GM12878 (cell line): Measurements from ENCODE around the gene CILP. TPM values are rescaled to one million over a fixed set of nuclear protein-coding genes. Genes with fewer than 3 reads are reported as not detected.

ENCODE experiments used
- BACH1 ChIP-seq: fragments of 450-650 bp; IDR thresholded peaks from 2 replicates; pipeline ENCODE4 v1.6.1; 2017; ENCODE audit warnings: mild to moderate bottlenecking, borderline replicate concordance
- BHLHE40 ChIP-seq, 2 experiments: fragments of 450-650 bp in 1 of 2; IDR thresholded peaks; 2 replicates each; pipeline ENCODE4 v1.6.1; 2011 to 2017; ENCODE audit warnings: low read depth in 2 of 2, borderline replicate concordance in 1 of 2, improper control_type of control experiment in 1 of 2, low read length in 1 of 2, mild to moderate bottlenecking in 1 of 2
- BMI1 ChIP-seq: fragments of 450-650 bp; IDR thresholded peaks from 2 replicates; pipeline ENCODE4 v1.6.1; 2016; ENCODE audit warnings: mild to moderate bottlenecking, moderate library complexity, borderline replicate concordance
- CHD1 ChIP-seq: IDR thresholded peaks from 2 replicates; pipeline ENCODE4 v1.6.1; 2012; ENCODE audit warnings: low read depth, low read length, improper control_type of control experiment
- CREB1 ChIP-seq: IDR thresholded peaks from 2 replicates; pipeline ENCODE4 v1.6.1; 2012; ENCODE audit warnings: low read depth, mild to moderate bottlenecking, inconsistent platforms
- EED ChIP-seq: sonication (generic); IDR thresholded peaks from 2 replicates; pipeline ENCODE4 v1.6.1; 2016; ENCODE audit warnings: antibody characterized with exemption, low read depth
- EP300 ChIP-seq, 2 experiments: fragments of 150-350 bp in 1 of 2; IDR thresholded peaks; 2 replicates each; pipeline ENCODE4 v1.6.1; 2011 to 2012; ENCODE audit warnings: low read depth in 2 of 2, low read length in 2 of 2, borderline replicate concordance in 1 of 2, improper control_type of control experiment in 1 of 2, inconsistent platforms in 1 of 2; ENCODE audit not compliant: control insufficient read depth in 1 of 2
- GABPA ChIP-seq: IDR thresholded peaks from 2 replicates; pipeline ENCODE4 v1.6.1; 2014; ENCODE audit warnings: antibody characterized with exemption, low read depth, mild to moderate bottlenecking, inconsistent platforms
- HDAC2 ChIP-seq: fragments of 200-600 bp; sonication (generic); IDR thresholded peaks from 2 replicates; pipeline ENCODE4 v1.6.1; 2017
- IRF4 ChIP-seq: IDR thresholded peaks from 2 replicates; pipeline ENCODE4 v1.6.1; 2011; ENCODE audit warnings: low read depth, low read length
- JUNB ChIP-seq: IDR thresholded peaks from 2 replicates; pipeline ENCODE4 v1.6.1; 2016; ENCODE audit warnings: antibody characterized with exemption, mild to moderate bottlenecking
- MYB ChIP-seq: fragments of 150-350 bp; IDR thresholded peaks from 2 replicates; pipeline ENCODE4 v1.6.1; 2014; ENCODE audit warnings: mild to moderate bottlenecking, low read depth, low read length, borderline replicate concordance
- NFYB ChIP-seq: IDR thresholded peaks from 2 replicates; pipeline ENCODE4 v1.6.1; 2011; ENCODE audit warnings: low read depth, mild to moderate bottlenecking, low read length, improper control_type of control experiment, moderate library complexity; ENCODE audit not compliant: insufficient read depth
- POLR2A ChIP-seq: IDR thresholded peaks from 2 replicates; pipeline ENCODE4 v1.6.1; 2011; ENCODE audit warnings: low read depth, mild to moderate bottlenecking, low read length
- SREBF2 ChIP-seq: IDR thresholded peaks from 2 replicates; pipeline ENCODE4 v1.6.1; 2012; ENCODE audit warnings: mild to moderate bottlenecking, low read length
- TAF1 ChIP-seq: IDR thresholded peaks from 2 replicates; pipeline ENCODE4 v1.6.1; 2011; ENCODE audit warnings: mild to moderate bottlenecking, low read depth, low read length, borderline replicate concordance
- TARDBP ChIP-seq: IDR thresholded peaks from 2 replicates; pipeline ENCODE4 v1.6.1; 2016; ENCODE audit warnings: borderline replicate concordance
- TCF3 ChIP-seq: IDR thresholded peaks from 2 replicates; pipeline ENCODE4 v1.6.1; 2012; ENCODE audit warnings: low read depth, mild to moderate bottlenecking, low read length, borderline replicate concordance; ENCODE audit not compliant: insufficient read depth
- WRNIP1 ChIP-seq: IDR thresholded peaks from 2 replicates; pipeline ENCODE4 v1.6.1; 2011; ENCODE audit warnings: low read depth, low read length, improper control_type of control experiment, borderline replicate concordance
- ZNF622 ChIP-seq: fragments of 450-650 bp; IDR thresholded peaks from 2 replicates; pipeline ENCODE4 v1.6.1; 2017; ENCODE audit warnings: mild to moderate bottlenecking, inconsistent platforms
- polyA plus RNA-seq, 11 experiments: library from polyadenylated mRNA; depleted of rRNA in 4 of 11; unstranded in 6 of 11; stranded (reverse) in 5 of 11; fragments of >200 nt; fragmentation: Nextera tagmentation in 4 of 11; fragmentation: Illumina TruSeq in 1 of 11; extraction: Ambion mirVana in 4 of 11; extraction: Trizol in 1 of 11; gene quantifications; 1 replicate in 1 of 11; 2 replicates in 10 of 11; pipeline versions ENCODE4 v1.2.1 to v1.2.3, GENCODE V29; 2011 to 2016; ENCODE audit warnings: inconsistent platforms in 2 of 11, missing spikeins in 2 of 11, low read depth in 1 of 11
- total RNA-seq, 4 experiments: library from RNA; depleted of rRNA in 3 of 4; stranded (reverse); fragments of >200 nt in 3 of 4; fragmentation: Illumina TruSeq in 1 of 4; extraction: Trizol in 1 of 4; gene quantifications; 2 replicates each; pipeline versions ENCODE4 v1.2.1 to v1.2.3, GENCODE V29; 2013 to 2021
- TF ChIP-seq, protein P1 (sequence below): fragments of 450-650 bp; IDR thresholded peaks from 2 replicates; pipeline ENCODE4 v1.6.1; 2016; ENCODE audit warnings: mild to moderate bottlenecking, moderate library complexity, borderline replicate concordance
- TF ChIP-seq, protein P2 (sequence below): IDR thresholded peaks from 2 replicates; pipeline ENCODE4 v1.6.1; 2012; ENCODE audit warnings: low read depth, low read length, improper control_type of control experiment
- TF ChIP-seq, protein P3 (sequence below): IDR thresholded peaks from 2 replicates; pipeline ENCODE4 v1.6.1; 2012; ENCODE audit warnings: low read depth, low read length, improper control_type of control experiment
- TF ChIP-seq, protein P4 (sequence below): fragments of 450-650 bp; IDR thresholded peaks from 2 replicates; pipeline ENCODE4 v1.6.1; 2017; ENCODE audit warnings: antibody characterized with exemption, mild to moderate bottlenecking, moderate library complexity

The CILP gene
- total and polyA plus RNA-seq, 10 of the 15 experiments (the other 5 are each of a cell fraction or from before 2014, with no cell fraction given), result 0.03 to 0.06 (median 0.04) TPM; not detected in 4

DNA sequence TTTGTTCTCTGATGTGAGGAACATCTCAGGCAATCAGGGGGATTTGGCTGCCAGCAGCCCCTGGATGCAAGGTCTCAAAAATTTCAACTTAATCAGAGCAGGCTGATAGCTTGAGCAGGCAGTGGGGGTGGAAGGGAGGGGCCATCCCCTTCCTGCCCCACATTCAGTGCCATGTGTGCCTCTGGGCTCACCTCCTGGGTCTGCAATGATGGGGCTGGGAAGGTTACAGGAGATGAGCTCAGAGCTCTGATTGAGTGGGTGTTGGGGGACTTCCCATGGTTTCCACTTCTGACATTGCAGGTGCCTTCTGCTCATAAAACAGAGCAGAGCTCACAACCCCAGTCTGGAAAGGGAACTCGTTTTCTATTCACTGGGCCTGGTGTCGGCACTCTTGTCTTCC lies 38.4 kb upstream of the CILP start (continued):
- TF ChIP-seq, protein P1, sequence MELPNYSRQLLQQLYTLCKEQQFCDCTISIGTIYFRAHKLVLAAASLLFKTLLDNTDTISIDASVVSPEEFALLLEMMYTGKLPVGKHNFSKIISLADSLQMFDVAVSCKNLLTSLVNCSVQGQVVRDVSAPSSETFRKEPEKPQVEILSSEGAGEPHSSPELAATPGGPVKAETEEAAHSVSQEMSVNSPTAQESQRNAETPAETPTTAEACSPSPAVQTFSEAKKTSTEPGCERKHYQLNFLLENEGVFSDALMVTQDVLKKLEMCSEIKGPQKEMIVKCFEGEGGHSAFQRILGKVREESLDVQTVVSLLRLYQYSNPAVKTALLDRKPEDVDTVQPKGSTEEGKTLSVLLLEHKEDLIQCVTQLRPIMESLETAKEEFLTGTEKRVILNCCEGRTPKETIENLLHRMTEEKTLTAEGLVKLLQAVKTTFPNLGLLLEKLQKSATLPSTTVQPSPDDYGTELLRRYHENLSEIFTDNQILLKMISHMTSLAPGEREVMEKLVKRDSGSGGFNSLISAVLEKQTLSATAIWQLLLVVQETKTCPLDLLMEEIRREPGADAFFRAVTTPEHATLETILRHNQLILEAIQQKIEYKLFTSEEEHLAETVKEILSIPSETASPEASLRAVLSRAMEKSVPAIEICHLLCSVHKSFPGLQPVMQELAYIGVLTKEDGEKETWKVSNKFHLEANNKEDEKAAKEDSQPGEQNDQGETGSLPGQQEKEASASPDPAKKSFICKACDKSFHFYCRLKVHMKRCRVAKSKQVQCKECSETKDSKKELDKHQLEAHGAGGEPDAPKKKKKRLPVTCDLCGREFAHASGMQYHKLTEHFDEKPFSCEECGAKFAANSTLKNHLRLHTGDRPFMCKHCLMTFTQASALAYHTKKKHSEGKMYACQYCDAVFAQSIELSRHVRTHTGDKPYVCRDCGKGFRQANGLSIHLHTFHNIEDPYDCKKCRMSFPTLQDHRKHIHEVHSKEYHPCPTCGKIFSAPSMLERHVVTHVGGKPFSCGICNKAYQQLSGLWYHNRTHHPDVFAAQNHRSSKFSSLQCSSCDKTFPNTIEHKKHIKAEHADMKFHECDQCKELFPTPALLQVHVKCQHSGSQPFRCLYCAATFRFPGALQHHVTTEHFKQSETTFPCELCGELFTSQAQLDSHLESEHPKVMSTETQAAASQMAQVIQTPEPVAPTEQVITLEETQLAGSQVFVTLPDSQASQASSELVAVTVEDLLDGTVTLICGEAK, result no peak
- TF ChIP-seq POLR2A (0 out of 2 replicates have a peak, but pooled peaks have one; percentile 21), WRNIP1 (no peak), BACH1 (no peak), NFYB (no peak), GABPA (no peak), JUNB (peak; percentile 28; the same call in 1 of the 2 replicates), BHLHE40 (IDR thresholded peaks at IDR 0.05; ENCODE audit: borderline replicate concordance in 1 of 2, low read depth in 2 of 2, low read length in 1 of 2) (peak in 1 of 2 experiments; percentile 51; a peak in 1 of 4 replicates), HDAC2 (no peak), EED (peak; percentile 74), MYB (no peak), BMI1 (no peak), IRF4 (0 out of 2 replicates have a peak, but pooled peaks have one; percentile 11), TCF3 (no peak), CHD1 (no peak), ZNF622 (no peak), TAF1 (no peak), EP300 (IDR thresholded peaks at IDR 0.05; ENCODE audit: borderline replicate concordance in 1 of 2, control insufficient read depth in 1 of 2, low read depth in 2 of 2, low read length in 2 of 2) (no peak), SREBF2 (no peak), TARDBP (no peak), CREB1 (0 out of 2 replicates have a peak, but pooled peaks have one; percentile 26)
- TF ChIP-seq, protein P2, sequence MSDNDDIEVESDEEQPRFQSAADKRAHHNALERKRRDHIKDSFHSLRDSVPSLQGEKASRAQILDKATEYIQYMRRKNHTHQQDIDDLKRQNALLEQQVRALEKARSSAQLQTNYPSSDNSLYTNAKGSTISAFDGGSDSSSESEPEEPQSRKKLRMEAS, result no peak
- TF ChIP-seq, protein P3, sequence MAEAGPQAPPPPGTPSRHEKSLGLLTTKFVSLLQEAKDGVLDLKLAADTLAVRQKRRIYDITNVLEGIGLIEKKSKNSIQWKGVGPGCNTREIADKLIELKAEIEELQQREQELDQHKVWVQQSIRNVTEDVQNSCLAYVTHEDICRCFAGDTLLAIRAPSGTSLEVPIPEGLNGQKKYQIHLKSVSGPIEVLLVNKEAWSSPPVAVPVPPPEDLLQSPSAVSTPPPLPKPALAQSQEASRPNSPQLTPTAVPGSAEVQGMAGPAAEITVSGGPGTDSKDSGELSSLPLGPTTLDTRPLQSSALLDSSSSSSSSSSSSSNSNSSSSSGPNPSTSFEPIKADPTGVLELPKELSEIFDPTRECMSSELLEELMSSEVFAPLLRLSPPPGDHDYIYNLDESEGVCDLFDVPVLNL, result no peak
- TF ChIP-seq, protein P4, sequence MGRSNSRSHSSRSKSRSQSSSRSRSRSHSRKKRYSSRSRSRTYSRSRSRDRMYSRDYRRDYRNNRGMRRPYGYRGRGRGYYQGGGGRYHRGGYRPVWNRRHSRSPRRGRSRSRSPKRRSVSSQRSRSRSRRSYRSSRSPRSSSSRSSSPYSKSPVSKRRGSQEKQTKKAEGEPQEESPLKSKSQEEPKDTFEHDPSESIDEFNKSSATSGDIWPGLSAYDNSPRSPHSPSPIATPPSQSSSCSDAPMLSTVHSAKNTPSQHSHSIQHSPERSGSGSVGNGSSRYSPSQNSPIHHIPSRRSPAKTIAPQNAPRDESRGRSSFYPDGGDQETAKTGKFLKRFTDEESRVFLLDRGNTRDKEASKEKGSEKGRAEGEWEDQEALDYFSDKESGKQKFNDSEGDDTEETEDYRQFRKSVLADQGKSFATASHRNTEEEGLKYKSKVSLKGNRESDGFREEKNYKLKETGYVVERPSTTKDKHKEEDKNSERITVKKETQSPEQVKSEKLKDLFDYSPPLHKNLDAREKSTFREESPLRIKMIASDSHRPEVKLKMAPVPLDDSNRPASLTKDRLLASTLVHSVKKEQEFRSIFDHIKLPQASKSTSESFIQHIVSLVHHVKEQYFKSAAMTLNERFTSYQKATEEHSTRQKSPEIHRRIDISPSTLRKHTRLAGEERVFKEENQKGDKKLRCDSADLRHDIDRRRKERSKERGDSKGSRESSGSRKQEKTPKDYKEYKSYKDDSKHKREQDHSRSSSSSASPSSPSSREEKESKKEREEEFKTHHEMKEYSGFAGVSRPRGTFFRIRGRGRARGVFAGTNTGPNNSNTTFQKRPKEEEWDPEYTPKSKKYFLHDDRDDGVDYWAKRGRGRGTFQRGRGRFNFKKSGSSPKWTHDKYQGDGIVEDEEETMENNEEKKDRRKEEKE, result no peak
